Muscle layer of duodenum (tissue), 2 donors: ENCODE data around the gene DNAJB6.
"Not testable (repeated sequence)": the region's sequence is repeated elsewhere in the genome, so short reads cannot be mapped to it uniquely, and the experiment has no call there.

Source experiments
- H3K27ac ChIP-seq: one replicate; pipeline ENCODE4 v1.7.0; 2013; ENCODE audit warnings: mild to moderate bottlenecking, low read length
- H3K27me3 ChIP-seq: one replicate; pipeline ENCODE4 v1.7.0; 2013; ENCODE audit warnings: low read depth, mild to moderate bottlenecking, control low read depth, low read length
- H3K36me3 ChIP-seq, 2 donors: one replicate each; pipeline ENCODE4 v1.7.0; 2013; ENCODE audit warnings: low read length in 2 of 2, control low read depth in 1 of 2, mild to moderate bottlenecking in 1 of 2; ENCODE audit not compliant: insufficient read depth in 2 of 2, control insufficient read depth in 1 of 2
- H3K4me1 ChIP-seq, 2 donors: one replicate each; pipeline ENCODE4 v1.7.0; 2013; ENCODE audit warnings: low read length in 2 of 2, mild to moderate bottlenecking in 2 of 2, control low read depth in 1 of 2, moderate library complexity in 1 of 2; ENCODE audit not compliant: insufficient read depth in 2 of 2, control insufficient read depth in 1 of 2
- H3K4me3 ChIP-seq, 2 donors: one replicate each; pipeline ENCODE4 v1.7.0; 2013; ENCODE audit warnings: low read length in 2 of 2, low read depth in 1 of 2, mild to moderate bottlenecking in 1 of 2
- H3K9me3 ChIP-seq, 2 donors: one replicate each; pipeline ENCODE4 v1.7.0; 2013; ENCODE audit warnings: low read length in 2 of 2, control low read depth in 1 of 2, mild to moderate bottlenecking in 1 of 2; ENCODE audit not compliant: control insufficient read depth in 1 of 2
- donor health status: healthy.

DNAJB6 gene

DNA sequence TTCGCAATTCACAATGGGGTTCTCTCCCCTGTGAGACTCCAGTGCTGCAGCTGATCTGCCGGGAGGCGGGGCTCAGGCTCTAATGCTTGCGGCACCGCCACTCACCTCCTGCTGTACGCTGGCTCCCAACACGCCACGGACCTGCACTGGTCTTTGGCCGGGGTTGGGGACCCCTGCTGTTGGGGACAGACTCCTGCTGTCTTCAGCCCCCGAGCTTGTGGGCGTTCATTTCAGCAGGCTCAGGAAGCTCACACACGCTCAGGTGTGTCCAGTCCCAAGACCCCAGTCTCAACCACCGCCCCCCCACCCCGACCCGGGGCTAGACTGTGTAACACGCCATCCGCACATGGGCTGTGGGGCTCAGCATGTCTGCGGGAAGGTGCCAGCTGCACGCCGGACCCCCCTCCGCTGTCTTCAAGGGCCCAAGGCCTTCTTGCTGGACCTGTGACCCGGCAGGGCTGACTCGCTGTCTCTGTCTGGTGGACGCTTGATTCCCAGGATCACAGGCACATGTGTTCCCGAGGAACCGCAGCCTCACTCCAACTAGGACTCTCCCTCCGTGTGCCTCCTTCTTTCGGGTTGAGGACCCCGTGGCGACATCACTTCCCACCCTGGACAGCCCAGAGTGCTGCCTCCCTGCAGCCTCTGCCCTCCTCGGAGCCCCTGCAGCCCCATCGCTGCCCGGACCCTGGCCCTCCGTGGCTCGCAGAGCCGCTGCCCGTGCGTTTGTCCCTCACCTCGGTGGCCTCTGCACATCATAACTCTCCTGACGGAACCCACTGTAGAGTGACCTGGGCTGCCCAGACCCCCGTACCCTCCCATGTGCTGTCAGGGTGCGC, 106.4 kb downstream of the DNAJB6 start:
- Histone ChIP-seq H3K27me3 (peaks cover 4% of the 10 kb centered on the region), H3K4me1 (no peaks in the 10 kb centered on the region), H3K36me3 (no peaks in the 10 kb centered on the region), H3K4me3 (no peak overlapping the region), H3K27ac (no peak overlapping the region), H3K9me3 (no peaks in the 10 kb centered on the region)

DNA sequence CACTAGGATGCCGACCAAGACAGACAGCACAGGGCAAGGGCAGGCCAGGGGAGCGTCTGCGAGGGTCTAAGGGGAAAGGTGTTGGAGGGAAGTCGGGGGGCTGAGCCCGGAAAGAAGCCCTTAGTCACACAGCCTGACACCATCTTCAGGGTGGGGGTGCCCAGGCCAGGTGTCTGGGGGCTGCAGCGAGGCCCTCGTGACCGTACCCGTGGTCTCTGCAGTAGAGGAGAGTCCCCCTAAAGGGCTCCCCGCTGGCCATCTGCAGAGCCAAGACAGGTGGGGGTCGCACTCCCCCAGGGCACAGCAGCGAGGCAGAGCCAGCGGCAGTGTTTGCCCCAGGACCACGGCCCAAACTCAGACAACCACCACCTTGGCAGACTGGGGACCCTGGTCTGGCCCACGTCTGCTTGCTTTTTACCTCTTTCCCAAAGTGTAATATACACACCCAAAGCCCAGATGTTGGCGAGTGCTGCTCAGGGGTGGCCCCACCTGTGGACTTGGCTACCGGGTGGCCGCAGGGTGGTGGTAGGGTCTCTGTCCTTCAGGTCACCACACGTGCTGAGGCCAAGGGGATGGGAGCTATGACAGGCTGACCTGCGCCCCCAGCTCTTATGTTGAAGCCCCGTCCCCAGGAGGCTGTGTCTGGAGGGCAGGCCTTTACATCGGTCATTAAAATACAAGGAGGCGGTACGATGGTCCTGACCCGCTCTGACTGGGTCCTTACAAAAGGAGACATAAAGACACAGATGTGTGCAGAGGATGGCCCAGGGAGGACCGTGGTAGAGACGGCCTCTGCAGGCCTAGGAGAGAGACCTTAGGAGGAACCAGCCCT, 107.4 kb downstream of the DNAJB6 start:
- no peak overlapping the region for H3K4me3 ChIP-seq

DNA sequence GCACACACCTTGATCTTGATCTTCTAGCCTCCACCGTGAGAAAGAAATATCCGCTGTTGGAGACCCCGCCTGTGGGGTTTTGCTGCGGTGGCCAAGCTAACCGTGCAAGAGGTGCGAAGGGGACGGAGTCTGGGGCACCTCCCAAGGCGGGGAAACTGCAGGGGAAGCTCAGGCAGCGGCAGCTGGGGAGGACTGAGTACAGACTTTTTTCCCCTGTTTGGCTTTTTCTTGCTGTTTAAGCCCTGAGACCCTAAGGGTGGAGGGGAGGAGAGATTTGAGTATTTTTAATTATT, 108.0 kb downstream of the DNAJB6 start:
- H3K9me3 ChIP-seq, result no peaks in the 10 kb centered on the region
- H3K4me3 ChIP-seq, result no peak overlapping the region
- no peak overlapping the region for H3K27ac ChIP-seq
- H3K36me3 ChIP-seq, result no peaks in the 10 kb centered on the region
- no peaks in the 10 kb centered on the region for H3K4me1 ChIP-seq
- no peaks in the 10 kb centered on the region for H3K27me3 ChIP-seq

More for the DNA sequence above, 107.4 kb downstream of the DNAJB6 start:
- Histone ChIP-seq H3K4me1 (no peaks in the 10 kb centered on the region), H3K9me3 (no peaks in the 10 kb centered on the region), H3K36me3 (no peaks in the 10 kb centered on the region), H3K27ac (no peak overlapping the region), H3K27me3 (peaks cover under 1% of the 10 kb centered on the region)

DNA sequence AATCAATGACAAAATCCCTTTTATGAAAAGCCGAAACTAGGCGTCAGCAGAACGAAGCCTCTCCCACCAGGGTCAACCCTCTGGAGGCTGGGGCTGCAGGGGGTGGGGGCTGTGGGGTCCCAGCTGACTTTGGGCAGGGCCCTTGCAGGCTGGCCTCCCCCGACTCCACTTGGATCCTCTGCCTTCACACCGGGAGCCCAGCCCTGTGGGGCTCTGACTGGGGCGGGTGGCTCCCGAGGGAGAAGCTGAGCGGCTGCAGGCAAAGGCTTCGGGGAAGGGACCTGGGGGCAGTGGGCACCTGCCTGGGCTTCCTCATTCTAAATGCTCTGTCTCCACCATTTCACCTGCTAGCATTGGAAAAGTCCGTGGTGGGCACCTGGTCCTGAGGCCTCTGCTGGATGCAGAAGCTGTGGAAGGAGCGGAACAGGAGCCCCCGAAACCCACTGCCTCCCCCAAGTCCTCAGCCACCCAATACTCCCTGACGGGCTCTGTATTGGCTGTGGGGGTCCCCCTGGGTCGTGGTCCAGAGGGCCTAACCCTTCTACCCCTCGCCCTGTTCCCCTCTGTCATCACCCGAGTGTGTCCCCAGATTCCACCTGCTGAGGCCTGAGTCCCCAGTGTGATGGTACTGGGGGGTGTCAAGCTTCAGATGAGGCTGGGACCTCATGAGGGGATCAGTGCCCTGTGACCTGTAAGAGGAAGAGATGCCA, 108.6 kb downstream of the DNAJB6 start:
- Histone ChIP-seq H3K9me3 (no peaks in the 10 kb centered on the region), H3K27ac (no peak overlapping the region), H3K4me3 (no peak overlapping the region), H3K4me1 (no peaks in the 10 kb centered on the region), H3K36me3 (no peaks in the 10 kb centered on the region), H3K27me3 (no peaks in the 10 kb centered on the region)

- Histone ChIP-seq H3K36me3 (no peaks in the 10 kb centered on the region), H3K9me3 (no peaks in the 10 kb centered on the region), H3K4me3 (no peak overlapping the region), H3K27me3 (no peaks in the 10 kb centered on the region), H3K4me1 (no peaks in the 10 kb centered on the region), H3K27ac (no peak overlapping the region)
Measured at GRCh38 chr7:157445956-157446295, 109.1 kb downstream of the DNAJB6 start.

DNA sequence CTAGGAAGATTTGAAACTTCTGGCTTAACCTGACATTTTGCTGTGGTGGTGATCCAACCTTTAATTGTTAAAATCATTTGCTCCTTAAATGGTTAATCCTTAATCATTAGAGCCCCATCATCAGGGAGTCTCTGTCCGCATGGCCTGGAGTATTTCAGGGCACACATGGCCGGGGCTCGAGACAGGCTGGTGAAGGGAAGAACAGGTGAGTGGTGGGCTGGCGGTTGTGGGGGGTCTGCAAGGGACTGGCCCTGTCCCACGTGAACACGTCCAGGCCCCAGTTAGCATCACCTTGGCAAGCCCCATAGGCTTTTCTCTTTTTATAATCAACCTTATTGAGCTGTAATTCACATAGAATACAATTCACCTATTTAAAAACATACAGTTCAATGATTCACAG, 109.5 kb downstream of the DNAJB6 start:
- Histone ChIP-seq H3K4me3 (no peak overlapping the region), H3K27me3 (no peaks in the 10 kb centered on the region), H3K9me3 (no peaks in the 10 kb centered on the region), H3K27ac (no peak overlapping the region), H3K4me1 (no peaks in the 10 kb centered on the region), H3K36me3 (no peaks in the 10 kb centered on the region)

- not testable (repeated sequence) for H3K36me3 ChIP-seq, H3K4me1 ChIP-seq, H3K27ac ChIP-seq
Measured at GRCh38 chr7:157454003-157454402, 117.2 kb downstream of the DNAJB6 start.

GRCh38 chr7:157457355-157458253, 120.8 kb downstream of the DNAJB6 start:
- Histone ChIP-seq H3K9me3 (peaks cover 0 to 4% of the 10 kb centered on the region in 2 donors), H3K4me3 (no peak overlapping the region), H3K4me1 (no peaks in the 10 kb centered on the region), H3K27ac (no peak overlapping the region), H3K27me3 (no peaks in the 10 kb centered on the region), H3K36me3 (no peaks in the 10 kb centered on the region)

More at GRCh38 chr7:157454003-157454402, 117.2 kb downstream of the DNAJB6 start:
- not testable (repeated sequence) for H3K27me3 ChIP-seq, H3K4me3 ChIP-seq, H3K9me3 ChIP-seq

- no peaks in the 10 kb centered on the region for H3K36me3 ChIP-seq
- H3K27ac ChIP-seq, result no peak overlapping the region
- no peaks in the 10 kb centered on the region for H3K27me3 ChIP-seq
- peaks cover 0 to 4% of the 10 kb centered on the region in 2 donors for H3K9me3 ChIP-seq
- no peaks in the 10 kb centered on the region for H3K4me1 ChIP-seq
- H3K4me3 ChIP-seq, result no peak overlapping the region
Measured at GRCh38 chr7:157458254-157458633, 121.4 kb downstream of the DNAJB6 start.

- Histone ChIP-seq H3K36me3 (no peaks in the 10 kb centered on the region), H3K4me1 (no peaks in the 10 kb centered on the region), H3K9me3 (no peaks in the 10 kb centered on the region), H3K27me3 (peaks cover 7% of the 10 kb centered on the region), H3K4me3 (no peak overlapping the region), H3K27ac (no peak overlapping the region)
Measured at GRCh38 chr7:157459966-157460365, 123.2 kb downstream of the DNAJB6 start.
